WTC11 (cell line): ENCODE results near the gene FREM1.

Experiments used
- SMAD4 ChIP-seq: sonication (generic); formaldehyde crosslinking; IDR thresholded peaks from 2 replicates; pipeline ENCODE4 v1.8.0; 2022; ENCODE audit warnings: mild to moderate bottlenecking, missing genetic modification reagents
- TCF7 ChIP-seq: sonication (generic); formaldehyde crosslinking; IDR thresholded peaks from 2 replicates; pipeline ENCODE4 v1.8.0; 2022; ENCODE audit warnings: mild to moderate bottlenecking, low read depth, missing genetic modification reagents, moderate library complexity
- ZNF121 ChIP-seq: sonication (generic); formaldehyde crosslinking; IDR thresholded peaks from 2 replicates; pipeline ENCODE4 v1.8.0; 2023; ENCODE audit warnings: missing genetic modification reagents
- TF ChIP-seq, protein P1 (sequence below): fragments of 200-600 bp; IDR thresholded peaks from 2 replicates; pipeline ENCODE4 v1.8.0; 2022; ENCODE audit warnings: antibody characterized with exemption
- TF ChIP-seq, protein P2 (sequence below): sonication (generic); formaldehyde crosslinking; conservative IDR thresholded peaks from 2 replicates; pipeline ENCODE4 v1.8.1; 2022; ENCODE audit warnings: mild to moderate bottlenecking, missing genetic modification reagents
- TF ChIP-seq, protein P3 (sequence below): sonication (generic); formaldehyde crosslinking; IDR thresholded peaks from 2 replicates; pipeline ENCODE4 v1.8.1; 2023; ENCODE audit warnings: mild to moderate bottlenecking, missing genetic modification reagents, borderline replicate concordance

DNA sequence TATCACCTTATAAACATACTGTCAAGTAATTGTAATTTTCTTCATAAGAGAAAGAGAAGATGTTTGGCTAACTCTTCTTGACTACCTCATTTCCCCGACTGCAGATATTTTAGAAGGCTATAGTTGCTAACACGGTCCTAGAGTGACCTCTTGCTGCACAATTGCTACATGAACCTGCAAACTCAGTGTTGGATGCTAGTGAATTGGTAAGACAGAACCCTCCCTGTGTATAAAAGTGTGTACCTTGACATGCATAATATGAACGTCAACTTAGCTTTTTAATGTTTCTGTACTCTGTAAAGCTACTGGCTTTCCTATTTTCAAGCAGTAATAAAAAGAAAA lies 141.0 kb downstream of the FREM1 start:
- TF ChIP-seq, protein P1, sequence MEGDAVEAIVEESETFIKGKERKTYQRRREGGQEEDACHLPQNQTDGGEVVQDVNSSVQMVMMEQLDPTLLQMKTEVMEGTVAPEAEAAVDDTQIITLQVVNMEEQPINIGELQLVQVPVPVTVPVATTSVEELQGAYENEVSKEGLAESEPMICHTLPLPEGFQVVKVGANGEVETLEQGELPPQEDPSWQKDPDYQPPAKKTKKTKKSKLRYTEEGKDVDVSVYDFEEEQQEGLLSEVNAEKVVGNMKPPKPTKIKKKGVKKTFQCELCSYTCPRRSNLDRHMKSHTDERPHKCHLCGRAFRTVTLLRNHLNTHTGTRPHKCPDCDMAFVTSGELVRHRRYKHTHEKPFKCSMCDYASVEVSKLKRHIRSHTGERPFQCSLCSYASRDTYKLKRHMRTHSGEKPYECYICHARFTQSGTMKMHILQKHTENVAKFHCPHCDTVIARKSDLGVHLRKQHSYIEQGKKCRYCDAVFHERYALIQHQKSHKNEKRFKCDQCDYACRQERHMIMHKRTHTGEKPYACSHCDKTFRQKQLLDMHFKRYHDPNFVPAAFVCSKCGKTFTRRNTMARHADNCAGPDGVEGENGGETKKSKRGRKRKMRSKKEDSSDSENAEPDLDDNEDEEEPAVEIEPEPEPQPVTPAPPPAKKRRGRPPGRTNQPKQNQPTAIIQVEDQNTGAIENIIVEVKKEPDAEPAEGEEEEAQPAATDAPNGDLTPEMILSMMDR: no peak; the same call in 1 of the 2 replicates
- TF ChIP-seq, protein P2, sequence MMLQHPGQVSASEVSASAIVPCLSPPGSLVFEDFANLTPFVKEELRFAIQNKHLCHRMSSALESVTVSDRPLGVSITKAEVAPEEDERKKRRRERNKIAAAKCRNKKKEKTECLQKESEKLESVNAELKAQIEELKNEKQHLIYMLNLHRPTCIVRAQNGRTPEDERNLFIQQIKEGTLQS (CRISPR knock-in tag): no peak
- TF ChIP-seq TCF7 (CRISPR knock-in tag) (no peak), SMAD4 (CRISPR knock-in tag) (no peak), ZNF121 (CRISPR knock-in tag) (no peak)
- TF ChIP-seq, protein P3, sequence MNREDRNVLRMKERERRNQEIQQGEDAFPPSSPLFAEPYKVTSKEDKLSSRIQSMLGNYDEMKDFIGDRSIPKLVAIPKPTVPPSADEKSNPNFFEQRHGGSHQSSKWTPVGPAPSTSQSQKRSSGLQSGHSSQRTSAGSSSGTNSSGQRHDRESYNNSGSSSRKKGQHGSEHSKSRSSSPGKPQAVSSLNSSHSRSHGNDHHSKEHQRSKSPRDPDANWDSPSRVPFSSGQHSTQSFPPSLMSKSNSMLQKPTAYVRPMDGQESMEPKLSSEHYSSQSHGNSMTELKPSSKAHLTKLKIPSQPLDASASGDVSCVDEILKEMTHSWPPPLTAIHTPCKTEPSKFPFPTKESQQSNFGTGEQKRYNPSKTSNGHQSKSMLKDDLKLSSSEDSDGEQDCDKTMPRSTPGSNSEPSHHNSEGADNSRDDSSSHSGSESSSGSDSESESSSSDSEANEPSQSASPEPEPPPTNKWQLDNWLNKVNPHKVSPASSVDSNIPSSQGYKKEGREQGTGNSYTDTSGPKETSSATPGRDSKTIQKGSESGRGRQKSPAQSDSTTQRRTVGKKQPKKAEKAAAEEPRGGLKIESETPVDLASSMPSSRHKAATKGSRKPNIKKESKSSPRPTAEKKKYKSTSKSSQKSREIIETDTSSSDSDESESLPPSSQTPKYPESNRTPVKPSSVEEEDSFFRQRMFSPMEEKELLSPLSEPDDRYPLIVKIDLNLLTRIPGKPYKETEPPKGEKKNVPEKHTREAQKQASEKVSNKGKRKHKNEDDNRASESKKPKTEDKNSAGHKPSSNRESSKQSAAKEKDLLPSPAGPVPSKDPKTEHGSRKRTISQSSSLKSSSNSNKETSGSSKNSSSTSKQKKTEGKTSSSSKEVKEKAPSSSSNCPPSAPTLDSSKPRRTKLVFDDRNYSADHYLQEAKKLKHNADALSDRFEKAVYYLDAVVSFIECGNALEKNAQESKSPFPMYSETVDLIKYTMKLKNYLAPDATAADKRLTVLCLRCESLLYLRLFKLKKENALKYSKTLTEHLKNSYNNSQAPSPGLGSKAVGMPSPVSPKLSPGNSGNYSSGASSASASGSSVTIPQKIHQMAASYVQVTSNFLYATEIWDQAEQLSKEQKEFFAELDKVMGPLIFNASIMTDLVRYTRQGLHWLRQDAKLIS (CRISPR knock-in tag): no peak
